ENCODE results near the gene GNL2.
"Not testable (repeated sequence)": the region's sequence is repeated elsewhere in the genome, so short reads cannot be mapped to it uniquely, and the experiment has no call there.

GNL2 gene

DNA sequence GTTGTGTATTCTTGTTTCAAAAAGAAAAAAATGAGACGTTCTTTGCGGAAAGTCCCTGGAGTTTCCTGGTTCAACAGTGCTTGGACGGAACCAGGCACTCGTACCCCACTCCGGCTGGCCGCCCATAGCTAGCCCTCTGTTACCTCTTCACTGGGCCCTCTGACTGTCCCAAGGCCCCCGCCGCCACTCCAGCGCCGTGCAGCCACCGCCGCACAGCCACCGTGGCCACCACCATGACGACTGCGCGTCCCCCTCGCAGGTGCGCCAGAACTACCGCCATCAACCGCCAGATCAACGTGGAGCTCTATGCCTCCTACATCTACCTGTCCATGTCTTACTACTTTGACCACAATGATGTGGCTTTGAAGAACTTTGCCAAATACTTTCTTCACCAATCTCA is 51.2 kb downstream of the GNL2 start:
- H3K4me1 ChIP-seq (ENCODE audit: insufficient read depth, low read length, poor library complexity, severe bottlenecking), result peaks cover under 1% of the 10 kb centered on the region
- H3K9me2 ChIP-seq (replicated peaks; ENCODE audit: low read depth, low read length), result no peaks in the 10 kb centered on the region
- H3F3A ChIP-seq (ENCODE audit: low read depth), result no peaks in the 10 kb centered on the region
- TF ChIP-seq, protein P1, sequence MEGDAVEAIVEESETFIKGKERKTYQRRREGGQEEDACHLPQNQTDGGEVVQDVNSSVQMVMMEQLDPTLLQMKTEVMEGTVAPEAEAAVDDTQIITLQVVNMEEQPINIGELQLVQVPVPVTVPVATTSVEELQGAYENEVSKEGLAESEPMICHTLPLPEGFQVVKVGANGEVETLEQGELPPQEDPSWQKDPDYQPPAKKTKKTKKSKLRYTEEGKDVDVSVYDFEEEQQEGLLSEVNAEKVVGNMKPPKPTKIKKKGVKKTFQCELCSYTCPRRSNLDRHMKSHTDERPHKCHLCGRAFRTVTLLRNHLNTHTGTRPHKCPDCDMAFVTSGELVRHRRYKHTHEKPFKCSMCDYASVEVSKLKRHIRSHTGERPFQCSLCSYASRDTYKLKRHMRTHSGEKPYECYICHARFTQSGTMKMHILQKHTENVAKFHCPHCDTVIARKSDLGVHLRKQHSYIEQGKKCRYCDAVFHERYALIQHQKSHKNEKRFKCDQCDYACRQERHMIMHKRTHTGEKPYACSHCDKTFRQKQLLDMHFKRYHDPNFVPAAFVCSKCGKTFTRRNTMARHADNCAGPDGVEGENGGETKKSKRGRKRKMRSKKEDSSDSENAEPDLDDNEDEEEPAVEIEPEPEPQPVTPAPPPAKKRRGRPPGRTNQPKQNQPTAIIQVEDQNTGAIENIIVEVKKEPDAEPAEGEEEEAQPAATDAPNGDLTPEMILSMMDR (conservative IDR thresholded peaks at IDR 0.05; ENCODE audit: low read length), result no peak
- TF ChIP-seq EZH2phosphoT487 (IDR thresholded peaks at IDR 0.05; ENCODE audit: borderline replicate concordance), result no peak
- H3K79me2 ChIP-seq (ENCODE audit: insufficient read depth, low read length), result peaks cover 6% of the 10 kb centered on the region; the same call in 1 of the 2 replicates
- H3K27me3 ChIP-seq (ENCODE audit: insufficient read depth, low read length, poor library complexity, severe bottlenecking), result no peaks in the 10 kb centered on the region
- H3K4me3 ChIP-seq (ENCODE audit: low read length, poor library complexity, severe bottlenecking), result no peak overlapping the region
- no peak overlapping the region for H2AFZ ChIP-seq (ENCODE audit: low read length)
- H3K9me3 ChIP-seq (ENCODE audit: insufficient read depth, low read depth, low read length), result no peaks in the 10 kb centered on the region
- peaks cover 48% of the 10 kb centered on the region; the same call in 1 of the 2 replicates for H3K36me3 ChIP-seq (ENCODE audit: insufficient read depth, low read length)
- no peak overlapping the region for H3K4me2 ChIP-seq (ENCODE audit: low read depth, low read length, poor library complexity, severe bottlenecking)
- H4K20me1 ChIP-seq (ENCODE audit: insufficient read depth, low read length, poor library complexity, severe bottlenecking), result peaks cover 3% of the 10 kb centered on the region
- H3K9ac ChIP-seq (ENCODE audit: low read depth, low read length, poor library complexity, severe bottlenecking), result no peak overlapping the region

DNA sequence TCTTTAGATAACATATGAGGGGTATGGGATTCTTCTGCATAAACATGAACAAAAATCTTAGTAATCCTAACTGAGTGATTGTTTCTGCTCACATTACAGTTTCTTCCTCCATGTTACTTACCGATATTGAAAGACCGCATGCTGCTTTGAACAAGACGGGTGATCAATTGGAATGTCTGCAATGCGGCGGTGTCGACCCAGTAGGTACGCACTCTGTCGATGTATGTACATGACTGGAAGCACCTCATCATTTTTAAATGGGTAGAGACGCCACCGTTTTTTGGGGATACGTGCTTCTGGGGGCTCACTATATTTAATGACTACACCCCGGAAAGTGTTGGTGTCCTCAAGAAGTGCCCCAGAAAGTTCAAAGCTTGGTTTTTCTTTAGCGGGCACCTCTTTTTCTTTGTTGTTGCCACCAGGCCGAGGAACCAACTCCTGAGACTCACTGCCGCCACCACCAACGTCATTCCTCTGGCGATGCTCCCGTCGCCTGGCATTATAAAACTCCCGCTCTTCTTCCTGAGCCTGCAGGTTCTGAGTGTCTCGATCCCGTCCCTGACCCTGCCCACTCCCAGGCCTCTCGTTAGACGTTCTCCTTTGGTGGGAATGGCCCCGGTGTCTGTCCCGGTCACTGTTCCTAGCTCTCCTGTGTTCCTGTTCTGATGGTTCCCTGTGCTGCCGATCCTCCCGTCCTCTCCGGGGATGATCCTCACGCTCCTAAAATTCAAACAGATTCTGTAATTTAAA is 55.5 kb downstream of the GNL2 start:
- Histone ChIP-seq H4K20me1 (ENCODE audit: insufficient read depth, low read length, poor library complexity, severe bottlenecking) (no peaks in the 10 kb centered on the region), H3K4me1 (ENCODE audit: insufficient read depth, low read length, poor library complexity, severe bottlenecking) (no peaks in the 10 kb centered on the region), H3K79me2 (ENCODE audit: insufficient read depth, low read length) (no peaks in the 10 kb centered on the region; the same call in 1 of the 2 replicates), H3K4me2 (ENCODE audit: low read depth, low read length, poor library complexity, severe bottlenecking) (no peak overlapping the region), H3K9ac (ENCODE audit: low read depth, low read length, poor library complexity, severe bottlenecking) (no peak overlapping the region), H3F3A (ENCODE audit: low read depth) (no peaks in the 10 kb centered on the region), H3K36me3 (ENCODE audit: insufficient read depth, low read length) (peaks cover 57% of the 10 kb centered on the region; the same call in 1 of the 2 replicates), H3K9me2 (replicated peaks; ENCODE audit: low read depth, low read length) (no peaks in the 10 kb centered on the region), H2AFZ (ENCODE audit: low read length) (no peak overlapping the region), H3K4me3 (ENCODE audit: low read length, poor library complexity, severe bottlenecking) (no peak overlapping the region), H3K27me3 (ENCODE audit: insufficient read depth, low read length, poor library complexity, severe bottlenecking) (no peaks in the 10 kb centered on the region), H3K9me3 (ENCODE audit: insufficient read depth, low read depth, low read length) (no peaks in the 10 kb centered on the region)
- TF ChIP-seq, protein P1 (conservative IDR thresholded peaks at IDR 0.05; ENCODE audit: low read length), result no peak
- TF ChIP-seq EZH2phosphoT487 (IDR thresholded peaks at IDR 0.05; ENCODE audit: borderline replicate concordance), result no peak

DNA sequence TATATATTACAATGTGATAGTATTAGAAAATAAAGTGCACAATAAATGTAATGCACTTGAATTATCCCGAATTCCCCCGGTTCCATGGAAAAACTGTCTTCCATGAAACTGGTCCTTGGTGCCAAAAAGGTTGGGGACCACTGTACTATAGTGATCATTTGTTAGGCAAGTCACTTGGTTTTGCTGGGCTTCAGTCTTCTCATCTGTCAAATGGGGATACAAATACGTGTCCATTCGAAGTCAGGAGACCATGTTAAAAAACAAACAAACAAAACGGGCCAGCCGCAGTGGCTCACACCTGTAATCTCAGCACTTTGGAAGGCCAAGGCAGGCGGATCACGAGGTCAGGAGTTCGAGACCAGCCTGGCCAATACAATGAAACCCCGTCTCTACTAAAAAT is 56.6 kb downstream of the GNL2 start:
- not testable (repeated sequence) for H3K9ac ChIP-seq (ENCODE audit: low read depth, low read length, poor library complexity, severe bottlenecking); H4K20me1 ChIP-seq (ENCODE audit: insufficient read depth, low read length, poor library complexity, severe bottlenecking); H3K4me3 ChIP-seq (ENCODE audit: low read length, poor library complexity, severe bottlenecking); H2AFZ ChIP-seq (ENCODE audit: low read length); H3K79me2 ChIP-seq (ENCODE audit: insufficient read depth, low read length); H3F3A ChIP-seq (ENCODE audit: low read depth); H3K27me3 ChIP-seq (ENCODE audit: insufficient read depth, low read length, poor library complexity, severe bottlenecking); H3K9me2 ChIP-seq (replicated peaks; ENCODE audit: low read depth, low read length); H3K4me2 ChIP-seq (ENCODE audit: low read depth, low read length, poor library complexity, severe bottlenecking); H3K9me3 ChIP-seq (ENCODE audit: insufficient read depth, low read depth, low read length); H3K4me1 ChIP-seq (ENCODE audit: insufficient read depth, low read length, poor library complexity, severe bottlenecking)
- peaks cover 48% of the 10 kb centered on the region; the same call in 1 of the 2 replicates for H3K36me3 ChIP-seq (ENCODE audit: insufficient read depth, low read length)

DNA sequence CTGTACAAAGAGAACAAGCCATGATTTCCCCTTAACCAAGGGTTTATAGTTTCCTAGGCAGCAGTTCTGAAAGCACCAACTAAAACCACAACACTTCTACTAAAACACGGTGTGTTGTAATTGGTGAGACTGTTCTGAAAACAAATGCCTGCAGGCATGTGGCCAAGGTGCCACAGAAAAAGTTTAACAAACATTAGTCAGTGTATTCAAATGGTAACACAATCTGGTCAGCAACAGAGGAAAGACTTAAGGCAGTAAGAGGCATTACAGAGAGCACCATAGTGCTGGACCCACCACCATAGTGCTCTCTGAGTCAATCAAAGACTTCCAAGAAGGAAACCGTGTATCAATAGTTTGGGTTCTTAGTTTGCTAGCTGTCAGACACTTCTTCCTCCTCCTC is 58.4 kb downstream of the GNL2 start:
- Histone ChIP-seq H3K4me3 (ENCODE audit: low read length, poor library complexity, severe bottlenecking) (no peak overlapping the region), H3K9me3 (ENCODE audit: insufficient read depth, low read depth, low read length) (no peaks in the 10 kb centered on the region), H3K9me2 (replicated peaks; ENCODE audit: low read depth, low read length) (no peaks in the 10 kb centered on the region), H4K20me1 (ENCODE audit: insufficient read depth, low read length, poor library complexity, severe bottlenecking) (no peaks in the 10 kb centered on the region), H2AFZ (ENCODE audit: low read length) (no peak overlapping the region), H3K4me1 (ENCODE audit: insufficient read depth, low read length, poor library complexity, severe bottlenecking) (no peaks in the 10 kb centered on the region), H3K79me2 (ENCODE audit: insufficient read depth, low read length) (no peaks in the 10 kb centered on the region), H3K36me3 (ENCODE audit: insufficient read depth, low read length) (peaks cover 48% of the 10 kb centered on the region; the same call in 1 of the 2 replicates), H3F3A (ENCODE audit: low read depth) (no peaks in the 10 kb centered on the region), H3K4me2 (ENCODE audit: low read depth, low read length, poor library complexity, severe bottlenecking) (no peak overlapping the region), H3K9ac (ENCODE audit: low read depth, low read length, poor library complexity, severe bottlenecking) (no peak overlapping the region), H3K27me3 (ENCODE audit: insufficient read depth, low read length, poor library complexity, severe bottlenecking) (no peaks in the 10 kb centered on the region)
- TF ChIP-seq, protein P1 (conservative IDR thresholded peaks at IDR 0.05; ENCODE audit: low read length), result no peak
- no peak for TF ChIP-seq EZH2phosphoT487 (IDR thresholded peaks at IDR 0.05; ENCODE audit: borderline replicate concordance)

Data from Loucy (cell line).